HL-60 (cell line): Measurements from ENCODE around the gene HPCAL1.
A peak's percentile ranks its signal among the peaks of the same experiment; 100 is the strongest.

Experiments
- DNase-seq, 2 experiments: peaks; one replicate each; pipeline ENCODE4 v3.0.0-alpha.2; 2010 to 2020; ENCODE audit warnings: low read depth in 1 of 2, low spot score in 1 of 2
- H3K27ac ChIP-seq: fragments of 250-450 bp; sonication (Bioruptor Pico); replicated peaks from 2 replicates; pipeline ENCODE4 v1.5.1; 2020; ENCODE audit warnings: mild to moderate bottlenecking, moderate library complexity
- H3K27me3 ChIP-seq: fragments of 250-450 bp; sonication (Bioruptor Pico); 2 replicates; pipeline ENCODE4 v1.5.1; 2021; ENCODE audit warnings: mild to moderate bottlenecking, moderate library complexity; ENCODE audit not compliant: insufficient read depth, poor library complexity, severe bottlenecking
- H3K4me3 ChIP-seq: replicated peaks from 2 replicates; pipeline ENCODE4 v1.5.1; 2011; ENCODE audit warnings: mild to moderate bottlenecking, control low read depth, low read length; ENCODE audit not compliant: insufficient read depth
- GABPA ChIP-seq: IDR thresholded peaks from 2 replicates; pipeline ENCODE4 v1.6.1; 2012; ENCODE audit warnings: low read depth
- POLR2AphosphoS5 ChIP-seq: IDR thresholded peaks from 2 replicates; pipeline ENCODE4 v1.6.1; 2012; ENCODE audit warnings: low read depth
- REST ChIP-seq: IDR thresholded peaks from 2 replicates; pipeline ENCODE4 v1.6.1; 2012; ENCODE audit warnings: low read depth; ENCODE audit not compliant: insufficient replicate concordance
- SPI1 ChIP-seq: IDR thresholded peaks from 2 replicates; pipeline ENCODE4 v1.6.1; 2012; ENCODE audit warnings: low read depth, mild to moderate bottlenecking, borderline replicate concordance
- TF ChIP-seq, protein P1 (sequence below): IDR thresholded peaks from one replicate; pipeline ENCODE4 v1.5.1; 2011; ENCODE audit warnings: low read length, control low read depth, inconsistent platforms; ENCODE audit not compliant: insufficient read depth

HPCAL1 gene

DNA sequence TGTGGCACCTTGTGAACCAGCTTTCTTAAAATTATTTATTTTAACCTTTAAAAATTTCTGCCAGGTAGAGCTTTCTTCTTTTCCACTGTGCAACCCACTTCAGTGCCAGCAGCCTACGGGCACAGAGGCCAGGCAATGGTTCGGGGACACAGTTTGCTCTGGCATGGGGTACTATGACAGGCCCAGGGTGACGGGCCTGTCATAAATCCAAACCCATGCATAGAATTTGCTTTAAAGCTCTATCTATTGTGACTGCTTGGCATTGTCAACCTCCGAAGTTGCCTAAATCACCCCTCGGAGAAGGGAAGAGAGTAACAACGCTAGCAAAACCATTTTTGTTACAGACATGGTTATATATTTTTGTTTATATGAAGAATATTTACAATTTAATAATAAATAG, 143.9 kb downstream of the HPCAL1 start:
- peak overlapping the region; percentile 85 for H3K27ac ChIP-seq

DNA sequence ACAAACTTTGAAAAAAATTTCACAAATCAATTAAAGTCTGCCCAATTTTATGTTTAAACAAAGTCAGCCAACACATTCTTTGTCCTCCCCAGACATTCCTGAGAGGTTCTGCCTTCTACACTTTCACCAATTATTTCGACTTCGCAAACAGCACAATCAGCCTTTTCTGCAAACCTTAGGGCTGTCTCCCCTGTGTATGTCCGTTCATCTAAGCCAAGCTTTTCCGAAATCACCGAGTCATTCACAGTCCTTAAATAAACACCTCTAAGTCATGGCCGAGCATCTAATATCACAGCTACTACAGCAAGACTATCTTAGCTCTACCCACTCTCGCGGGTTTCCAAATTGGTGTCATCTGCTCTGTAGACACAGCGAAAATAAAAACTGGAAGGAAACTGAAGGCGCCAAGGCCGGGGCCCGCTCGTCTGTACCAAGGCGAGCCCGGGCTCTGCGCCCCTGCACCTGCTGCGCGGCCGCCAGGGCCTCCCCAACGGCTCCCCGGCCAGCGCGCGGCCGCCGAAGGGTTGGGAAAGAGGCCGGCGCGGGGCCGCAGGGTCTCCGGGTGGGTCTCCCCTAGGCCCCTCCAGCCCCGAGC, 144.7 kb downstream of the HPCAL1 start:
- Histone ChIP-seq H3K4me3 (peak overlapping the region; percentile 53), H3K27ac (peak overlapping the region; percentile 85), H3K27me3 (no peaks in the 10 kb centered on the region)
- peak in 1 of 2 experiments; percentile 34 for DNase-seq
- TF ChIP-seq, protein P1, sequence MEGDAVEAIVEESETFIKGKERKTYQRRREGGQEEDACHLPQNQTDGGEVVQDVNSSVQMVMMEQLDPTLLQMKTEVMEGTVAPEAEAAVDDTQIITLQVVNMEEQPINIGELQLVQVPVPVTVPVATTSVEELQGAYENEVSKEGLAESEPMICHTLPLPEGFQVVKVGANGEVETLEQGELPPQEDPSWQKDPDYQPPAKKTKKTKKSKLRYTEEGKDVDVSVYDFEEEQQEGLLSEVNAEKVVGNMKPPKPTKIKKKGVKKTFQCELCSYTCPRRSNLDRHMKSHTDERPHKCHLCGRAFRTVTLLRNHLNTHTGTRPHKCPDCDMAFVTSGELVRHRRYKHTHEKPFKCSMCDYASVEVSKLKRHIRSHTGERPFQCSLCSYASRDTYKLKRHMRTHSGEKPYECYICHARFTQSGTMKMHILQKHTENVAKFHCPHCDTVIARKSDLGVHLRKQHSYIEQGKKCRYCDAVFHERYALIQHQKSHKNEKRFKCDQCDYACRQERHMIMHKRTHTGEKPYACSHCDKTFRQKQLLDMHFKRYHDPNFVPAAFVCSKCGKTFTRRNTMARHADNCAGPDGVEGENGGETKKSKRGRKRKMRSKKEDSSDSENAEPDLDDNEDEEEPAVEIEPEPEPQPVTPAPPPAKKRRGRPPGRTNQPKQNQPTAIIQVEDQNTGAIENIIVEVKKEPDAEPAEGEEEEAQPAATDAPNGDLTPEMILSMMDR: no peak
- no peak for TF ChIP-seq SPI1
- peak; percentile 4 for TF ChIP-seq REST
- 0 out of 2 replicates have a peak, but pooled peaks have one; percentile 14 for TF ChIP-seq GABPA

More for the DNA sequence above, 143.9 kb downstream of the HPCAL1 start:
- TF ChIP-seq, protein P1: no peak
- no peak for TF ChIP-seq REST
- no peak for TF ChIP-seq POLR2AphosphoS5
- TF ChIP-seq SPI1: no peak
- TF ChIP-seq GABPA: no peak
- Histone ChIP-seq H3K4me3 (peak overlapping the region; percentile 53), H3K27me3 (no peaks in the 10 kb centered on the region)
- DNase-seq: no peak

- peak within 1 kb of the TSS; percentile 53 for H3K4me3 ChIP-seq
- peak; percentile 88 to 95 for DNase-seq
Observed at GRCh38 chr2:10447895-10448575, 145.3 kb downstream of the HPCAL1 start, which contains the start of gene ODC1. Gene ODC1, minus strand, starts transcription at chr2:10448327. Its CDS starts 3,295 bp downstream, at chr2:10445032.

More at GRCh38 chr2:10447895-10448575, 145.3 kb downstream of the HPCAL1 start, which contains the start of gene ODC1:
- peak; percentile 54 for TF ChIP-seq REST
- TF ChIP-seq GABPA: no peak; the same call in 1 of the 2 replicates
- peak within 1 kb of the TSS; percentile 92 for H3K27ac ChIP-seq
- no peaks in the 10 kb centered on the region for H3K27me3 ChIP-seq
